Activated CD8-positive, alpha-beta T cell treated with anti-CD3 and anti-CD28 coated beads, Interleukin-2, amount 10 ng/mL, durations not matched to agents 7 days and 5 days (primary cell): ENCODE data around the gene SERGEF. TPM values are rescaled to one million over a fixed set of nuclear protein-coding genes. Genes with fewer than 3 reads are reported as not detected.

Experiments
- ATAC-seq: fragments of 150-1000 bp; cut with Tn5 transposase; one replicate; pipeline ENCODE4 v1.10.0; 2021; ENCODE audit warnings: moderate library complexity
- CTCF ChIA-PET: fragments of 350-600 bp; sonication (Branson Sonifier 250); formaldehyde crosslinking; loops from one replicate; lab custom pipeline; 2021; ENCODE audit warnings: antibody characterized with exemption; lab: Charles Lee
- POLR2A ChIA-PET: fragments of 350-600 bp; sonication (Branson Sonifier 250); formaldehyde crosslinking; loops from one replicate; lab custom pipeline; 2021; ENCODE audit warnings: antibody characterized with exemption; lab: Charles Lee
- DNase-seq: peaks from one replicate; pipeline ENCODE4 v3.0.0-alpha.2; 2020
- H3K27ac Mint-ChIP-seq: one replicate; pipeline ENCODE4 v1.8.0; 2021; ENCODE audit warnings: mild to moderate bottlenecking, mixed read lengths
- H3K27me3 Mint-ChIP-seq: one replicate; pipeline ENCODE4 v1.8.0; 2021; ENCODE audit warnings: low read depth, mixed read lengths
- H3K36me3 Mint-ChIP-seq: one replicate; pipeline ENCODE4 v1.8.0; 2021; ENCODE audit warnings: low read depth, mixed read lengths
- H3K4me1 Mint-ChIP-seq: one replicate; pipeline ENCODE4 v1.8.0; 2021; ENCODE audit warnings: low read depth, mixed read lengths
- H3K4me3 Mint-ChIP-seq: one replicate; pipeline ENCODE4 v1.8.0; 2021; ENCODE audit warnings: mild to moderate bottlenecking, mixed read lengths
- H3K9me3 Mint-ChIP-seq: one replicate; pipeline ENCODE4 v1.8.0; 2022; ENCODE audit warnings: mixed read lengths; ENCODE audit not compliant: insufficient read depth
- total RNA-seq, 2 experiments: library from RNA; stranded (reverse); gene quantifications; one replicate each; pipeline ENCODE4 v1.2.3, GENCODE V29; 2021

Gene SERGEF
- 10 to 100 TPM; 31.9 to 35.4 TPM for total RNA-seq

GRCh38 chr11:18012906-18013781, at the start of gene SERGEF:
SERGEF (minus strand) TSS chr11:18013047; CDS start chr11:18013010, 37 bp downstream.
- H3K36me3 Mint-ChIP-seq: no peaks in the 10 kb centered on the region
- no peaks in the 10 kb centered on the region for H3K27me3 Mint-ChIP-seq
- POLR2A ChIA-PET: interaction anchor here (0.7 to 2.3 kb wide), 6 partner anchors 10 to 387 kb away, joined by 3 to 10 read pairs (median 4); partner anchors contain the start of gene SAAL1
- H3K4me1 Mint-ChIP-seq: peaks cover 34% of the 10 kb centered on the region
- H3K27ac Mint-ChIP-seq: peak within 1 kb of the TSS; percentile 95
- peak; percentile 95 for DNase-seq
- peak within 1 kb of the TSS; percentile 90 for H3K4me3 Mint-ChIP-seq
- H3K9me3 Mint-ChIP-seq: no peaks in the 10 kb centered on the region
- peak; percentile 94 for ATAC-seq
- CTCF ChIA-PET: interaction anchor here (0.6 to 3.2 kb wide), 5 partner anchors 22 to 362 kb away, joined by 3 to 14 read pairs (median 6); partner anchors contain the start of gene SAAL1

GRCh38 chr11:18061351-18061750, 48.5 kb upstream of the SERGEF start:
- Mint-ChIP-seq H3K27ac (no peak overlapping the region), H3K4me1 (no peaks in the 10 kb centered on the region), H3K27me3 (no peaks in the 10 kb centered on the region)

DNA sequence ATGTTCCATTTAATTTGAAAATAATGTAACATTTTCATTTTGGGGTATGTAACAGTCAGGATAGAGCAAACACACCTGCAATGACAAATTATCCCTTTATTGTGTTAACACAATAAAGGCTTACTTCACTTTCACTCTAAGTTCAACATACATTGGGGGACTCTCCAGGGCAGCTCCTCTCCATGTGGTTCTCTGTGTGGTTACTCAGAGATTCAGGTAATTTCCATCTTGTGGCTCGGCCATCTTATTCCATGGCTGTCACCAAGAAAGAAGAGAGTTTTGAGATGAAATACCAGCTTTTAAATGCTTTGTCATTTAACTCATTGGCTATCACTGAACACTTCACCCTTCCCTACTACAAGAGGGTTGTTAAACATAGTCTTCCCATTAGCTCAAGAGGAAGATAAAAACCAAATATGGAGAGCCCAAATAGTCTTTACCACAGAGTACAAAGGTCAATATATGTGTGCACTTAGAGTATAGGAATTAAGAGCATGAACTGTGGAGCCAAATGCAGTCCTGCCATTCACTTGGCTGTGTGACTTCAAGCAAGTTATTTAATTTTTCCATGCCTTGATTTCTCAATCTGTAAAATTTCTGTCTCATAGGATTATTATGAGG, 43.8 kb upstream of the SERGEF start:
- Mint-ChIP-seq H3K36me3 (no peaks in the 10 kb centered on the region), H3K27me3 (peaks cover 5% of the 10 kb centered on the region), H3K4me1 (no peaks in the 10 kb centered on the region), H3K9me3 (no peaks in the 10 kb centered on the region), H3K27ac (no peak overlapping the region), H3K4me3 (no peak overlapping the region)
- ATAC-seq (no peak), DNase-seq (no peak)
- ChIA-PET POLR2A (no interaction called here), CTCF (no interaction called here)

More at GRCh38 chr11:18061351-18061750, 48.5 kb upstream of the SERGEF start:
- ChIA-PET CTCF (no interaction called here), POLR2A (no interaction called here)
- Mint-ChIP-seq H3K36me3 (no peaks in the 10 kb centered on the region), H3K4me3 (no peak overlapping the region), H3K9me3 (no peaks in the 10 kb centered on the region)
- DNase-seq (no peak), ATAC-seq (no peak)

GRCh38 chr11:18054511-18055103, 41.8 kb upstream of the SERGEF start:
- no peak overlapping the region for H3K4me3 Mint-ChIP-seq
- ATAC-seq: no peak
- H3K4me1 Mint-ChIP-seq: no peaks in the 10 kb centered on the region
- no peaks in the 10 kb centered on the region for H3K36me3 Mint-ChIP-seq
- H3K27ac Mint-ChIP-seq: no peak overlapping the region
- ChIA-PET POLR2A (no interaction called here), CTCF (no interaction called here)
- H3K27me3 Mint-ChIP-seq: peaks cover 5% of the 10 kb centered on the region
- DNase-seq: no peak
- no peaks in the 10 kb centered on the region for H3K9me3 Mint-ChIP-seq

GRCh38 chr11:18050848-18051247, 38.0 kb upstream of the SERGEF start:
- Mint-ChIP-seq H3K9me3 (no peaks in the 10 kb centered on the region), H3K4me1 (no peaks in the 10 kb centered on the region), H3K36me3 (no peaks in the 10 kb centered on the region), H3K4me3 (no peak overlapping the region), H3K27ac (no peak overlapping the region), H3K27me3 (peaks cover 33% of the 10 kb centered on the region)
- no peak for ATAC-seq
- no peak for DNase-seq
- POLR2A ChIA-PET: no interaction called here
- CTCF ChIA-PET: no interaction called here

GRCh38 chr11:18046116-18046777, 33.4 kb upstream of the SERGEF start, which contains the start of gene TPH1:
TPH1 (minus strand) TSS chr11:18046269; CDS start chr11:18040762, 5,507 bp downstream.
- no peaks in the 10 kb centered on the region for H3K36me3 Mint-ChIP-seq
- ATAC-seq: no peak
- no peaks in the 10 kb centered on the region for H3K4me1 Mint-ChIP-seq
- H3K27ac Mint-ChIP-seq: no peak within 1 kb of the TSS
- no peak for DNase-seq
- H3K4me3 Mint-ChIP-seq: no peak within 1 kb of the TSS
- no peaks in the 10 kb centered on the region for H3K9me3 Mint-ChIP-seq
- ChIA-PET CTCF (interaction anchor here (1.6 kb wide), 1 partner anchor 66 kb away, joined by 3 read pairs; no protein-coding TSS in a partner anchor), POLR2A (no interaction called here)
- peaks cover 59% of the 10 kb centered on the region for H3K27me3 Mint-ChIP-seq

DNA sequence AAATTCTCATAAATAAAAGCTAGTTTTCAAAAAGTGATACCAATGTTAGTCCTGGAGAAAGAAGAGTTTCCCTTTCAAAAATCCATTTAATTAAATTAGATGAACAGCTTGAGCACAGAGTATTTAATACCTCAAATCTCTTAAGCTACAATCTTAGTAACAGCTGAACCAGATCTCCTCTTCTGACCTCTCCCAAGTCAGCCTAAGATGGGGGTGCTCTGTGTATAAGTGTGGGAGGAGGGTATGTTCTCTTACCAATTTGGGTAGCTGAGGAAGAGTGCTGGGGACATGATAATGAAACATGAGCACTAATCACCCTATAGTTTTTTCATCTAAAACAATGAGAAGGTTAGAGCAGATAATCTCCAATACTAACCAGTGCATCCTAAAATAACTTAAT, 23.6 kb upstream of the SERGEF start:
- CTCF ChIA-PET: no interaction called here
- ATAC-seq: no peak

GRCh38 chr11:18027475-18027874, 14.6 kb upstream of the SERGEF start:
- DNase-seq (no peak), ATAC-seq (no peak)
- POLR2A ChIA-PET: no interaction called here
- Mint-ChIP-seq H3K27me3 (peaks cover 10% of the 10 kb centered on the region), H3K36me3 (no peaks in the 10 kb centered on the region), H3K4me1 (peaks cover 4% of the 10 kb centered on the region), H3K27ac (no peak overlapping the region), H3K4me3 (no peak overlapping the region), H3K9me3 (no peaks in the 10 kb centered on the region)
- CTCF ChIA-PET: interaction anchor here (1.0 kb wide), 2 partner anchors 16 to 57 kb away, joined by 3 read pairs; no protein-coding TSS in a partner anchor

More for the DNA sequence above, 23.6 kb upstream of the SERGEF start:
- Mint-ChIP-seq H3K9me3 (no peaks in the 10 kb centered on the region), H3K27ac (no peak overlapping the region), H3K36me3 (no peaks in the 10 kb centered on the region), H3K4me3 (no peak overlapping the region), H3K27me3 (peaks cover 9% of the 10 kb centered on the region), H3K4me1 (no peaks in the 10 kb centered on the region)
- no peak for DNase-seq
- POLR2A ChIA-PET: interaction anchor here (0.6 kb wide), 1 partner anchor 1656 kb away, joined by 3 read pairs; no protein-coding TSS in a partner anchor

- Mint-ChIP-seq H3K27me3 (peaks cover 11% of the 10 kb centered on the region), H3K9me3 (no peaks in the 10 kb centered on the region), H3K27ac (no peak overlapping the region), H3K4me3 (no peak overlapping the region), H3K36me3 (no peaks in the 10 kb centered on the region), H3K4me1 (peaks cover 4% of the 10 kb centered on the region)
- ATAC-seq (no peak), DNase-seq (no peak)
- POLR2A ChIA-PET: interaction anchor here (1.6 kb wide), 1 partner anchor 10 kb away, joined by 5 read pairs; the partner anchor contains the start of gene SERGEF
- CTCF ChIA-PET: no interaction called here
These were observed 9.6 kb upstream of the SERGEF start for GRCh38 chr11:18022419-18022818.

DNA sequence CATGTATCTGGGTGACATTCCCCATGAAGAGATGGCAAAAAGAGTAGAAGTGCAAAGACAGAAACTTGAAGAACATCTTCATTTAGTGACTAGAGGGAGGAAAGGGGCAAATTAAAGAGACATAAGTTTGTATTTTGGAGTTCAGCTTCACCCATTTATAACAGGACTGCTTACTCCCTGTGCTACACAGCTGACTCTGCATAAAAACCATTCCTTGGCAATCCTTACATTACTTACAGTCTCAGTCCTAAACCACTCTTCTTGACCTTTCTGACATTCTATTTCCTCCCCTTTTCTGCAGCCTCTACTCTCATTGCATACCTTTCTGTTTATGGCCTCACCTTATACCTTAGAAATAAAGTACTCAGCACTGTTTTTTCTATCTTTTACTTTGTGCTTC, 6.8 kb upstream of the SERGEF start:
- H3K4me1 Mint-ChIP-seq: peaks cover 4% of the 10 kb centered on the region
- DNase-seq: no peak
- peaks cover 5% of the 10 kb centered on the region for H3K27me3 Mint-ChIP-seq
- no peak overlapping the region for H3K4me3 Mint-ChIP-seq
- no peak overlapping the region for H3K27ac Mint-ChIP-seq
- no peak for ATAC-seq
- no peaks in the 10 kb centered on the region for H3K9me3 Mint-ChIP-seq
- ChIA-PET POLR2A (no interaction called here), CTCF (interaction anchor here (0.7 to 1.3 kb wide), 3 partner anchors 10 to 39 kb away, joined by 3 to 4 read pairs (median 3); no protein-coding TSS in a partner anchor)
- no peaks in the 10 kb centered on the region for H3K36me3 Mint-ChIP-seq

DNA sequence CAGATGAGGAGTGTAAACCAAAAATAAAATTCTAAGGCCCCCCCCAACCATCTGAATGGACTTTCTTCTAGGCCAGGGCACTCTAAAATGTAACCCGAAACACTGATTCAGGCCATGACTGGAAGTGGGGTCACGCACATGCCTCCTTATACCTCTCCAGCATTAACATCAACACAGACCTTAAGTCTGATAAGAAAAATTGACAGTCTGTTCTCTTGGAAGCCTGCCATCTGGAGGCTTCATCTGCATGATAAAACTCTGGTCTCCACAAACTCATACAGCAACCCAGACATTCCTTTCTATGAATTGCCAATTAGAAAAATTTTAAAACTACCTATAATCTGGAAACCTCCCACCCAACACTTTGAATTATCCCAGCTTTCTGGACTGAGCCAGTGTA, 3.9 kb upstream of the SERGEF start:
- no peak overlapping the region for H3K4me3 Mint-ChIP-seq
- POLR2A ChIA-PET: no interaction called here

More for the DNA sequence above, 3.9 kb upstream of the SERGEF start:
- ATAC-seq (no peak), DNase-seq (no peak)
- Mint-ChIP-seq H3K36me3 (no peaks in the 10 kb centered on the region), H3K27ac (no peak overlapping the region), H3K4me1 (peaks cover 23% of the 10 kb centered on the region), H3K27me3 (peaks cover 3% of the 10 kb centered on the region), H3K9me3 (no peaks in the 10 kb centered on the region)
- CTCF ChIA-PET: interaction anchor here (0.6 kb wide), 2 partner anchors 151 to 332 kb away, joined by 3 to 4 read pairs; no protein-coding TSS in a partner anchor
